ENCODE data around the gene KLHL29. TPM values are rescaled to one million over a fixed set of nuclear protein-coding genes. Genes with fewer than 3 reads are reported as not detected.

The KLHL29 gene
- total and polyA plus RNA-seq, 9 donors, result 3.0 to 6.6 (median 3.9) TPM

GRCh38 chr2:23376075-23376474 lies 8.9 kb upstream of the KLHL29 start:
- Histone ChIP-seq H3K27me3 (no peaks in the 10 kb centered on the region), H3K36me3 (no peaks in the 10 kb centered on the region), H3K4me1 (ENCODE audit: insufficient read depth) (no peaks in the 10 kb centered on the region), H3K9me3 (no peaks in the 10 kb centered on the region), H3K27ac (no peak overlapping the region), H3K4me3 (no peak overlapping the region)
- WGBS, 3 donors, result 80 to 93% (median 92%) methylated on average over 5 of the region's 5 CpGs
- no peak for DNase-seq
- TF ChIP-seq, protein P1, sequence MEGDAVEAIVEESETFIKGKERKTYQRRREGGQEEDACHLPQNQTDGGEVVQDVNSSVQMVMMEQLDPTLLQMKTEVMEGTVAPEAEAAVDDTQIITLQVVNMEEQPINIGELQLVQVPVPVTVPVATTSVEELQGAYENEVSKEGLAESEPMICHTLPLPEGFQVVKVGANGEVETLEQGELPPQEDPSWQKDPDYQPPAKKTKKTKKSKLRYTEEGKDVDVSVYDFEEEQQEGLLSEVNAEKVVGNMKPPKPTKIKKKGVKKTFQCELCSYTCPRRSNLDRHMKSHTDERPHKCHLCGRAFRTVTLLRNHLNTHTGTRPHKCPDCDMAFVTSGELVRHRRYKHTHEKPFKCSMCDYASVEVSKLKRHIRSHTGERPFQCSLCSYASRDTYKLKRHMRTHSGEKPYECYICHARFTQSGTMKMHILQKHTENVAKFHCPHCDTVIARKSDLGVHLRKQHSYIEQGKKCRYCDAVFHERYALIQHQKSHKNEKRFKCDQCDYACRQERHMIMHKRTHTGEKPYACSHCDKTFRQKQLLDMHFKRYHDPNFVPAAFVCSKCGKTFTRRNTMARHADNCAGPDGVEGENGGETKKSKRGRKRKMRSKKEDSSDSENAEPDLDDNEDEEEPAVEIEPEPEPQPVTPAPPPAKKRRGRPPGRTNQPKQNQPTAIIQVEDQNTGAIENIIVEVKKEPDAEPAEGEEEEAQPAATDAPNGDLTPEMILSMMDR (IDR thresholded peaks at IDR 0.05), result no peak
- TF ChIP-seq EP300 (IDR thresholded peaks at IDR 0.05) (no peak), POLR2A (IDR thresholded peaks at IDR 0.05) (no peak)
- intact Hi-C loops (cut with DNase I), result no loop called here

- Histone ChIP-seq H3K27ac (no peak overlapping the region), H3K4me3 (no peak overlapping the region), H3K27me3 (no peaks in the 10 kb centered on the region), H3K4me1 (ENCODE audit: insufficient read depth) (no peaks in the 10 kb centered on the region), H3K9me3 (no peaks in the 10 kb centered on the region), H3K36me3 (no peaks in the 10 kb centered on the region)
- intact Hi-C loops (cut with DNase I), result no loop called here
- TF ChIP-seq, protein P1 (IDR thresholded peaks at IDR 0.05), result no peak
- TF ChIP-seq EP300 (IDR thresholded peaks at IDR 0.05) (no peak), POLR2A (IDR thresholded peaks at IDR 0.05) (no peak)
- DNase-seq, result no peak
- WGBS, 3 donors, result 71 to 83% (median 73%) methylated on average over 8 of the region's 8 CpGs
Observed at GRCh38 chr2:23376972-23377371, 8.0 kb upstream of the KLHL29 start.

DNA sequence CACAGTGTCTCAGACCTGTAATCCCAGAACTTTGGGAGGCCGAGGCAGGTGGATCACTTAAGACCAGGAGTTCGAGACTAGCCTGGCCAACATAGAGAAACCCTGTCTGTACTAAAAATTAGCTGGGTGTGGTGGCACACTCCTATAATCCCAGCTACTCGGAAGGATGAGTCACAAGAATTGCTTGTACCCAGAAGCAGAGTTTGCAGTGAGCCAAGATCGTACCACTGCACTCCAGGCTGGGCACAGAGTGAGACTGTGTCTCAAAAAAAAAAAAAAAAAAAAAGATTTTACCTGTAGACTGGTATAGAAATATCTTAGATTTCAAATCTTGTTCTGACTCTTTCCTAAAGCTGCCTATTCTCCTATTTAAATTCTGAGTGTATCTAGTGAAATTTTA lies 7.2 kb upstream of the KLHL29 start:
- H3K36me3 ChIP-seq, result no peaks in the 10 kb centered on the region
- H3K27me3 ChIP-seq, result no peaks in the 10 kb centered on the region
- H3K4me3 ChIP-seq, result no peak overlapping the region
- no peaks in the 10 kb centered on the region for H3K9me3 ChIP-seq
- H3K27ac ChIP-seq, result no peak overlapping the region
- intact Hi-C loops (cut with DNase I), result no loop called here
- TF ChIP-seq EP300 (IDR thresholded peaks at IDR 0.05) (no peak), POLR2A (IDR thresholded peaks at IDR 0.05) (no peak)
- TF ChIP-seq, protein P1 (IDR thresholded peaks at IDR 0.05), result no peak
- 85 to 95% (median 86%) methylated on average over 4 of the region's 4 CpGs for WGBS, 3 donors
- DNase-seq, result no peak
- H3K4me1 ChIP-seq (ENCODE audit: insufficient read depth), result no peaks in the 10 kb centered on the region

DNA sequence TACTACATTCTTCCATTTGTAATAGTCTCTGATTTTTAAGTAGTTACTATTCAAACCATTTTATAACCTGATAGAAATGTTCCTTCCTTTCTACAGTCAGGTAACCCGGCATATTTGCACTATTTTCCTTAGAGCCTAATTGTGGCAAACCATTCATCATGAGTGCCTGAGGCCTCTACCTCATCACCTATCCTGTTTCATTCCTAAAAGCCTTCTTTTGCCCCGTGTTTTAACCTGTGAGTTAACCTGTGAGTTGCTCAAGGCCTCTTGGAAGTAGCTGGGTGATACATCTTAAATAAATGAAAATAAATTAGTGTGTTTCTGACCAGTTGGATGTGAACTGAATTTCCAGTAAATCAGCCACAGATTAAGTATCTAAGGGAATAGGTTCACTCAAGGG lies 6.5 kb upstream of the KLHL29 start:
- no peaks in the 10 kb centered on the region for H3K36me3 ChIP-seq
- intact Hi-C loops (cut with DNase I), result no loop called here

More for the DNA sequence above, 6.5 kb upstream of the KLHL29 start:
- Histone ChIP-seq H3K4me1 (ENCODE audit: insufficient read depth) (no peaks in the 10 kb centered on the region), H3K27ac (no peak overlapping the region), H3K9me3 (no peaks in the 10 kb centered on the region), H3K27me3 (no peaks in the 10 kb centered on the region), H3K4me3 (no peak overlapping the region)
- DNase-seq, result no peak
- WGBS, 3 donors, result 86 to 96% (median 88%) methylated on average over 2 of the region's 2 CpGs
- TF ChIP-seq, protein P1 (IDR thresholded peaks at IDR 0.05), result no peak
- TF ChIP-seq EP300 (IDR thresholded peaks at IDR 0.05), result no peak
- no peak for TF ChIP-seq POLR2A (IDR thresholded peaks at IDR 0.05)

Data from ovary (tissue), 9 donors.